ENCODE results near the gene LGALS9. TPM values are rescaled to one million over a fixed set of nuclear protein-coding genes. Genes with fewer than 3 reads are reported as not detected.

LGALS9 gene
- total RNA-seq, 1 donor: 328 TPM

- peak; percentile 62 to 77 (median 70) for DNase-seq (ENCODE audit: low read depth in 2 of 3, low spot score in 2 of 3)
Measured at GRCh38 chr17:27602721-27603420, 28.1 kb upstream of the LGALS9 start.

GRCh38 chr17:27603421-27603770, 27.6 kb upstream of the LGALS9 start:
- DNase-seq (ENCODE audit: low read depth in 2 of 3, low spot score in 2 of 3): no peak

- no peak for DNase-seq (ENCODE audit: low read depth in 2 of 3, low spot score in 2 of 3)
Measured at GRCh38 chr17:27603880-27604794, 26.9 kb upstream of the LGALS9 start.

- DNase-seq (ENCODE audit: low read depth in 2 of 3, low spot score in 2 of 3): no peak
Measured at GRCh38 chr17:27605409-27605808, 25.6 kb upstream of the LGALS9 start.

GRCh38 chr17:27607521-27608091, 23.4 kb upstream of the LGALS9 start:
- DNase-seq (ENCODE audit: low read depth in 2 of 3, low spot score in 2 of 3): no peak

GRCh38 chr17:27608328-27609230, 22.4 kb upstream of the LGALS9 start:
- DNase-seq (ENCODE audit: low read depth in 2 of 3, low spot score in 2 of 3): no peak

- peak in 1 of 3 donors; percentile 59 for DNase-seq (ENCODE audit: low read depth in 2 of 3, low spot score in 2 of 3)
Measured at GRCh38 chr17:27609611-27610303, 21.2 kb upstream of the LGALS9 start.

GRCh38 chr17:27610304-27610677, 20.7 kb upstream of the LGALS9 start:
- no peak for DNase-seq (ENCODE audit: low read depth in 2 of 3, low spot score in 2 of 3)

- no peak for DNase-seq (ENCODE audit: low read depth in 2 of 3, low spot score in 2 of 3)
Measured at GRCh38 chr17:27612160-27612770, 18.7 kb upstream of the LGALS9 start.

GRCh38 chr17:27613433-27613832, 17.6 kb upstream of the LGALS9 start:
- DNase-seq (ENCODE audit: low read depth in 2 of 3, low spot score in 2 of 3): peak in 1 of 3 donors; percentile 39

GRCh38 chr17:27615121-27615520, 15.9 kb upstream of the LGALS9 start:
- no peak for DNase-seq (ENCODE audit: low read depth in 2 of 3, low spot score in 2 of 3)

- DNase-seq (ENCODE audit: low read depth in 2 of 3, low spot score in 2 of 3): no peak
Measured at GRCh38 chr17:27616414-27616813, 14.6 kb upstream of the LGALS9 start.

GRCh38 chr17:27618417-27618816, 12.6 kb upstream of the LGALS9 start:
- DNase-seq (ENCODE audit: low read depth in 2 of 3, low spot score in 2 of 3): no peak

GRCh38 chr17:27620721-27621120, 10.3 kb upstream of the LGALS9 start:
- DNase-seq (ENCODE audit: low read depth in 2 of 3, low spot score in 2 of 3): no peak

GRCh38 chr17:27621536-27621935, 9.5 kb upstream of the LGALS9 start:
- DNase-seq (ENCODE audit: low read depth in 2 of 3, low spot score in 2 of 3): no peak

- DNase-seq (ENCODE audit: low read depth in 2 of 3, low spot score in 2 of 3): no peak
Measured at GRCh38 chr17:27621942-27622559, 8.9 kb upstream of the LGALS9 start.

- DNase-seq (ENCODE audit: low read depth in 2 of 3, low spot score in 2 of 3): no peak
Measured at GRCh38 chr17:27622986-27623385, 8.0 kb upstream of the LGALS9 start.

GRCh38 chr17:27623614-27624013, 7.4 kb upstream of the LGALS9 start:
- no peak for DNase-seq (ENCODE audit: low read depth in 2 of 3, low spot score in 2 of 3)

- DNase-seq (ENCODE audit: low read depth in 2 of 3, low spot score in 2 of 3): no peak
Measured at GRCh38 chr17:27624539-27624938, 6.4 kb upstream of the LGALS9 start.
